Stimulated activated CD4-positive, alpha-beta T cell treated with anti-CD3 and anti-CD28 coated beads, Interleukin-15, amount 100 ng/mL, for 1 hour (primary cell): ENCODE measurements around the gene ANKMY2.
"Not testable (repeated sequence)": the region's sequence is repeated elsewhere in the genome, so short reads cannot be mapped to it uniquely, and the experiment has no call there.

Experiments
- DNase-seq, 2 donors: peaks; one replicate each; pipeline ENCODE4 v3.0.0-alpha.2; 2020; ENCODE audit warnings: low read depth in 1 of 2, low spot score in 1 of 2

The ANKMY2 gene

GRCh38 chr7:16645593-16646471, at the start of gene ANKMY2, which contains the start of gene BZW2:
TSS of gene ANKMY2 (minus strand) at chr7:16645754. CDS start at chr7:16645573, 181 bp downstream.
TSS of gene BZW2 (plus strand) at chr7:16646181. CDS start at chr7:16665444, 19,263 bp downstream.
- DNase-seq: peak; percentile 84

GRCh38 chr7:16694806-16695205, 49.3 kb upstream of the ANKMY2 start:
- DNase-seq: no peak

DNA sequence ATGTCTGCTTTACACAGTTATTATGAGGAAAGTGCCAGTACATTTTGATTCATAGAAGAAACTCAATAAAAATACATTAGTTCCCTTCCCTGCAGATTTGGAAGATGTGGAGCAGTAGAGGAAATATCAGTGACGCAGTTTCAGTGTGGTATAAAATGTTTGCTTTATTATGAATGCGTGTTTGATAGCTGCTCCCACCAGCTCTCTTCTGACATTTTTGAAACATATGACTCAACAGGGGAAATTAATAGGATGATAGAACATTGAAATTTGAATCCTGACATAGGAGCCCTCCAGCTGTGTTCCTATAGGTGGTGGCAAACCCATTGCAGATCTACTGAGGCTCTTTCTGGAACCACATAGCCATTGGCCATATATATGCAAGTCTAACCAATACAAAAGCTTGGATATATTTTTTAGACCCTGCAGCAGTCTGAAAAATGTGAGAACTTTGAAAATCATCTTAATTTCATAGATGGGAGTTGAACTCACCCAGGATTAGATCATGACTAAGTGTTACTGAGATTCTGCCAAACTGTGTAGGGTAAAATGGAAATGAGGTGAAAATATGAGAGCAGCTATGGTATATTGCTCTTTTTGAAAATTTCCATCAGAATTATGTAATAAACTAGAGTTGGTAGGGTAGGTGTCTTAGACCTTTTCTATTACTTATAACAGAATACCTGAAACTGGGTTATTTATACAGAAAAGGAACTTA, 48.2 kb upstream of the ANKMY2 start:
- no peak for DNase-seq

- DNase-seq: no peak
Measured at GRCh38 chr7:16691241-16691640, 45.7 kb upstream of the ANKMY2 start.

DNA sequence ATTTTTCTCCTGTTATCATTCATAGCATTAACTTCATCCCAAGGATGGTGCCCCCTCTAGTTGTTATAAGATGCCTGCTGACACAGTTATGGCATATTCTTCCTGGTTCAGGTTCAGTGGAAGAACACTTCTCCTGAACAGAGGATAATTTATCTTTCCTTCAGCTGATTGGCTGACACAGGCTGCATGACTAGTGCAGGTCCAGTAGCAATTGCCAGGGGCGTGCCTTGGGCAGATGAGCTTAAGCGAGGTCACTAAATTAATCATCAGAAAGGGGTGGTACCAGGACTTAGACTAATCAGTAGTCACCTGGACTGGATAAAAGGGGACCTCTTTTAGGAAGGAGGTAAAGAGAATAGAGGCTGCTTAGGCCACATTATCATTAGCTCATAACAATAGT, 42.7 kb upstream of the ANKMY2 start:
- no peak for DNase-seq

DNA sequence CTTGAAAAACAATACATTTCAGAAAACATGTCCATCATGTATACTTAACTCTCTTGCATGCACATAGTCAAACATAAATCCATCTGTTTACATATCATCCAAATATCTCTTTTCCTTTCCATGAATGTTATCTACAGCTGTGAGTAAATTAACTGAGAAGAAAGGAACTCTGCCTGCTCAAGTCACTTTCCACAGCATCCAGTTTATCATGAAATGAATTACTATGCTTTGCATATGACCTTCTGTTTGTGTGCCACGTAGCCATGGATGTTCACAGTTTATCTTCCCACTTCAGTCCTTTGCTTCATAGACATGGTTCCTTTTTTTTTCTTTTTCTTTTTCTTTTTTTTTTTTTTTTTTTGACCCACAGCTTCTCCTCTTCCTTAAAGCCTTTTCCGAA, 40.0 kb upstream of the ANKMY2 start:
- no peak for DNase-seq

GRCh38 chr7:16684935-16685334, 39.4 kb upstream of the ANKMY2 start:
- no peak for DNase-seq

DNA sequence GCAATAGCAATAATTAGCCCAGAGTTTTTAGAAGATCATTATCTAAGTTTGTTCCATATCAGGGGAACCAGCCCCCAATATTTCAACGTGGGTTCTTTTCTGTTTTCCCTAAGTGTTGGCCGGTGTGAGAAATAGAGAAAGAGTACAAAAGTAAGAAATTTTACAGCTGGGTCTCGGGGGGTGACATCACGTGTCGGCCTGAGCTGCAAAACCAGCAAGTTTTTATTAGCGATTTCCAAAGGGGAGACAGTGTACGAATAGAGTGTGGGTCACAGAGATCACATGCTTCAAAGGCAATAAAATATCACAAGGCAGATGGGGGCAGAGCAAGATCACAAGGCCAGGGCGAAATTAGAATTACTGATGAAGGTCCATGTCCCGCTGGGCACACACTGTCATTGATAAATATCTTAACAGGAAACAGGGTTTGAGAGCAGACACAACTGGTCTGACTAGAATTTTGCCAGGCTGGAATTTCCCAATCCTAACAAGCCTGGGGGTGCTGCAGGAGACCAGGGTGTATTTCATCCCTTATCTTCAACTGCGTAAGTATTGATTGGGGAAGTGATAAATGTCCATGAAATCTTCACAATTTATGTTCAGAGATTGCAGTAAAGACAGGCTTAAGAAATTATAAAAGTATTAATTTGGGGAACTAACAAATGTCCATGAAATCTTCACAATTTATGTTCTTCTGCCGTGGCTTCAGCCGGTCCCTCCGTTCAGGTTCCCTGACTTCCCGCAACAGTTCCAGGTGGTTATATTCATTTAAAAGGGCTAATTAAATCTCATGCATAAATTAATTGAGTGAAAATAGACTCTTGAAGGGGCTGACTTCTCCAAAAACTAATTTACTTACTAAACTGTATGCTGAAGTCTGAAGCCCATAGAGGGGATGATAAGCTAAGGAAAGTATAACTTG, 33.4 kb upstream of the ANKMY2 start:
- DNase-seq: not testable (repeated sequence)

GRCh38 chr7:16677978-16678494, 32.5 kb upstream of the ANKMY2 start:
- no peak for DNase-seq

GRCh38 chr7:16675277-16675676, 29.7 kb upstream of the ANKMY2 start:
- no peak for DNase-seq

GRCh38 chr7:16671811-16672210, 26.3 kb upstream of the ANKMY2 start:
- no peak for DNase-seq

DNA sequence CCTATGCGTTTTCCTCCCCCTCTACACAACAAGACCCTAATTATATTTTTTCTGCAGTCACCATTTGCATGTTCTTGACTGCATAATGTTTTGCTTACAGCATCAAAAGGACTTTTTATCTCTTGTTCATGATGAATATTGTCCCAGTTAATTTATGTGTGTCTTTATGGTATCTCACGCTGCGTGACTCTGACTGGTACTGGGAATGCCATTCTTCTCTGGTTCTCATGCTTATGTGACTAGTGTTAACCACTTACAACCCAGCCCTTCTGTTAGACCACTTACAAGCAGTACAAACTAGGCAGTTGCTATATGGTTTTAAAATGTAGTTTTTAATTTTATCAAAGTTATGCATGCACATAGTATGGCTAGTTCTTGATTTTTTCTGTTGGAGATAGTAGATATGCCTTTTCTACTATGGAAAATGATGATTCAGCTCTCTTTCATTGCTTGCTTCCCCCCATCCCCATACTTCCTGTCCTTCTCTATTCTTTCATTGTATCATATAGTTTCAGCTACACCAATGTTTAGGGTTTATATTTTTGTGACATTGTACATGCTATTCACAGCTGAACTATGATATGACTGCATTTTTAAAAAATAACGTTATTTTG, 25.3 kb upstream of the ANKMY2 start:
- no peak for DNase-seq

- no peak for DNase-seq
Measured at GRCh38 chr7:16670021-16670420, 24.5 kb upstream of the ANKMY2 start.

GRCh38 chr7:16669581-16669980, 24.0 kb upstream of the ANKMY2 start:
- DNase-seq: no peak

DNA sequence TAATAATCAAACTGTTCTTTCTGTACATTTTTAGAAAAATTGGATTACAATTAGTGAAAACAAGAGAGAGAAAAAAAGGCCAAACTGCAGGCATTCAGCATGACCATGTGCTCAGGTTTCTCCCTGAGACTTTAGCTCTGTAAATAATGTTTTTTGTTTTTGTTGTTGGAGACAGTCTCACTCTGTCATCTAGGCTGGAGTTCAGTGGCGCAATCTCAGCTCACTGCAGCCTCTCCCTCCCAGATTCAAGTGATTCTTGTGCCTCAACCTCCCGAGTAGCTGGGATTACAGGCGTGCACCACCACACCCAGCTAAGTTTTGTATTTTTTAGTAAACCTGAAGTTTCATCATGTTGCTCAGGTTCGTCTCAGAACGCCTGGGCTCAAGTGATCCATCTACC, 23.4 kb upstream of the ANKMY2 start:
- DNase-seq: no peak

DNA sequence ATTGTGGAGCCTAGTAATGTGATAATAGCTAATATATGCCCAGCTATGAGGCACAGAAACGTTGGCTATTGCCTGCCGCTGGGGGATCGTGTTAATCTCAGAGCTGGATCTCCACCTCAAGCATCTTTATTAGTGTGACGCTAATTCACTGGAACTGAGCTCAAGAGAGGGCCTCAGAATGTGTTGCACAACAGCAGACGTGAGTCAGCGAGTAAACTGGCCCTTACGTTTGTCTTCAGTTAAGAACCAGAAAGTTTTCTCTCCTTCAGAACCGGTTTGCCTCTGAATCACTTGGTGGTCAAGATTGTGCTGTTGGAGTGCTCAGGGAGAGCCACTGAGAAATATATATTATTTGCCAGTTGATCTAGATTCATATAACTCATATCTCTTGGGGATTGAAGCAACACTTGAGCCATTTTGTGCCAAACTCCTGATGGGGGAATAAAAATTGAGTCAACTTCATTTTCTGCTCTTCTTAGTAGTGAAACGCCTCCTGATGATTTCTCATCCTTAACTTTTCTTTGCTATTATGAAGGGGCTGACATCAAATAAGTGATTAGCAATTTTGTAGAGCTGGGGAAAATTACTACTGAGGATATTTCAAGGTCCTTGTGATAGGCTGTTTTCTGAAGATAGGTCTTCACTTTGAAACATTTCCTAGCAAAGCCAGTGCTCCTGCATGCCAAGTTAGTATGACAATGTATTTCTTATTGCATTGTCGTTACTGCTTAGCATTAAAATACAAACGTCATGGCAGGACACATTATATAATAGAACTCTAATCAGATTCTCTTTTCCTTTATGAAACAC, 22.7 kb upstream of the ANKMY2 start:
- DNase-seq: no peak

DNA sequence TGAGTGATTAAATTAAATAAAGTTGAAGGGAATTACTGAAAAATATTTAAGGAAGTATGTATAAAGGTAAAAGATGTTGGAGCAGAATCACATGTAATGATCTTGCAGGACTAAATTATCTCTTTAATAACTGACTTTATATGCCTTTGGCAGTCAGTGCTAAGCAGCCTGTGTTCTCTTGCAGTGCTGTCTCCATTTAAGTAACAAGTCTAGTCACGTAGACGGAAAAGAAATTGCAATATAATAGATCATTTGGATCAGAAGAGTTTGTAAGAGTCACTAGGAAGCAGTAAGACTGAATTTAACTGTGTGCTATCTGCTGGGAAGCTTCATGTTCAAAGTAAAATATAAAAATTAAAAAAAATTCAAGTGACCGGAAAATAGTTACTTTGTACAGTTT, 21.8 kb upstream of the ANKMY2 start:
- no peak for DNase-seq

DNA sequence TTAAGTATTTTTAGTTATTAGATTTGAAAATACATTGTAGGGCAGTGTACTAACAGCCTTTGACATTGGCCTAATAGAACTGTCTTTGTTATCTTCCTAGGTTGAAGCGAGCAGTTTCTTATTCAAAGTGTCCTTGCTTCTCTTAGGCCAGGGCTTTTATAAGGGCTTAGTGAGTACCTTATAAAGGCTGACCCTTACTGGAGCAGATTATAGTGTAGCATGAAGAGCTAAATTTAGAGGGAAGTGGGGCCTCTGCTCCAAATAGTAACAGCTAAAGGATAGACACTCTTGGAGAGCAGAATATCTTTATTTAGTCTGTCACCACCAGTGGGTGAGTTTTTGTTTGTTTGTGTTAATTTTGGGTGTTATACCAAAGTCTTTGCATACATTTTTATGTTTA, 16.4 kb upstream of the ANKMY2 start:
- DNase-seq: no peak

DNA sequence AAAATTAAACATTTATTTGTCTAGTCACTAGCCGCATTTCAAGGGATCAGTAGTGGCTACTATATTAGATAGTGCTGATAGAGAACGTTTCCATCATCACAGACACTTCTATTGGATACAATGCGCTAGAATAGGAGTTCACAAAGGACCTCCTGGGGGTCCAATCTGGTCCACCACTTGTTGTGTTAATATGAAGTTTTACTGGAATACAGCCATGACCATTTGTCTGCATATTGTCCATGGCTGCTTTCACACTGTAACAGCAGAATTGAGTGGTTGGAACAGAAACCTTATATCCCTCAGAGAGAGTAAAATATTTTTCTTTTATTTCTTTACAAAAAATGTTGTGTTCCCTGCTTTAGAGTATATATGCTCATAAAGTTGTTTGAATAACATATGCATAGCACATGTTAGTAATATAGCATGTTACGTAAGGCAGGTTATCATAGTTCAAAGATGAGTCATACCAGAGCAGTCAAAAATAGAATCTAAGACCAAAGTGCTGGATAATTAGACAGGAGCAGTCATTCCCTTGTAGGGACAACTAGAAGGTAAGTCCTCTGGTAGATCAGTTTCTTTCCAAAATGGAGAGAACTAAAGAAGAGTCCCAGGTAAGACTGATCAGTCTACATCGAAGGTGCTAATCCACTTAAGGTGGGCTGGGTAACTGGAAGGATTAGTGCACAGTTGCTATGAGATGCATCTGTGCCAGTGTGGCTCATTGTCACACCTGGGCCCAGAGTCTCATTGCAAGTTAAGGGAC, 15.3 kb upstream of the ANKMY2 start:
- no peak for DNase-seq
